ENCODE measurements around the gene MPPE1. TPM values are rescaled to one million over a fixed set of nuclear protein-coding genes. Genes with fewer than 3 reads are reported as not detected.

The MPPE1 gene
- total and polyA plus RNA-seq, 12 donors = 17.0 to 44.7 (median 31.2) TPM

DNA sequence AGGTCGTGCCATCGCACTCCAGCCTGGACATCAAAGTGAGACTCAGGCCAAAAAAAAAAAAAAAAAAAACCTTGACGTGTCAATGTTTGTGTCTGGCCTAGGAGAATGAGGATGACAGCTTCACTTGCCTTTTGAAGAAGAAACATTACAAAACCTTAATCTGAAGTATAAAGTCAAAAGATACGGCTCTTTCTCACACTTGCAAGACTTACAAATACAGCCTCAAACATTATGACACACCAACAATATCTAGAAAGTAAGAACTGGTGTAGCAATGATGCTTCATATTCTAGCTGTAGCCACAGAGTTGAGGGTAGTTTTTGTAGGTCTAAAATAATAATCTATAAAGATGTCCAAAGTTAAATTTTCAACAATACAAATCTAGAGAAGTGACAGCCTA lies 25.5 kb downstream of the MPPE1 start:
- Histone ChIP-seq H3K9me3 (replicated peaks in 1 of 3) (no peaks in the 10 kb centered on the region), H3K4me3 (no peak overlapping the region), H3K27me3 (no peaks in the 10 kb centered on the region), H3K4me1 (replicated peaks in 1 of 2) (no peaks in the 10 kb centered on the region), H3K36me3 (replicated peaks in 1 of 2) (peaks cover 0 to 31% of the 10 kb centered on the region in 2 donors), H3K27ac (no peak overlapping the region)
- 49 to 63% (median 55%) methylated on average over 4 of the region's 4 CpGs for WGBS, 4 donors
- intact Hi-C loops (cut with DNase I) = loop anchor here in 1 of 2 donors (10.0 kb wide), 1 partner anchor 228 kb away; no protein-coding TSS in a partner anchor
- no peak for DNase-seq
- TF ChIP-seq, protein P1, sequence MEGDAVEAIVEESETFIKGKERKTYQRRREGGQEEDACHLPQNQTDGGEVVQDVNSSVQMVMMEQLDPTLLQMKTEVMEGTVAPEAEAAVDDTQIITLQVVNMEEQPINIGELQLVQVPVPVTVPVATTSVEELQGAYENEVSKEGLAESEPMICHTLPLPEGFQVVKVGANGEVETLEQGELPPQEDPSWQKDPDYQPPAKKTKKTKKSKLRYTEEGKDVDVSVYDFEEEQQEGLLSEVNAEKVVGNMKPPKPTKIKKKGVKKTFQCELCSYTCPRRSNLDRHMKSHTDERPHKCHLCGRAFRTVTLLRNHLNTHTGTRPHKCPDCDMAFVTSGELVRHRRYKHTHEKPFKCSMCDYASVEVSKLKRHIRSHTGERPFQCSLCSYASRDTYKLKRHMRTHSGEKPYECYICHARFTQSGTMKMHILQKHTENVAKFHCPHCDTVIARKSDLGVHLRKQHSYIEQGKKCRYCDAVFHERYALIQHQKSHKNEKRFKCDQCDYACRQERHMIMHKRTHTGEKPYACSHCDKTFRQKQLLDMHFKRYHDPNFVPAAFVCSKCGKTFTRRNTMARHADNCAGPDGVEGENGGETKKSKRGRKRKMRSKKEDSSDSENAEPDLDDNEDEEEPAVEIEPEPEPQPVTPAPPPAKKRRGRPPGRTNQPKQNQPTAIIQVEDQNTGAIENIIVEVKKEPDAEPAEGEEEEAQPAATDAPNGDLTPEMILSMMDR (IDR thresholded peaks at IDR 0.05) = no peak
- TF ChIP-seq POLR2A (IDR thresholded peaks at IDR 0.05) = no peak

DNA sequence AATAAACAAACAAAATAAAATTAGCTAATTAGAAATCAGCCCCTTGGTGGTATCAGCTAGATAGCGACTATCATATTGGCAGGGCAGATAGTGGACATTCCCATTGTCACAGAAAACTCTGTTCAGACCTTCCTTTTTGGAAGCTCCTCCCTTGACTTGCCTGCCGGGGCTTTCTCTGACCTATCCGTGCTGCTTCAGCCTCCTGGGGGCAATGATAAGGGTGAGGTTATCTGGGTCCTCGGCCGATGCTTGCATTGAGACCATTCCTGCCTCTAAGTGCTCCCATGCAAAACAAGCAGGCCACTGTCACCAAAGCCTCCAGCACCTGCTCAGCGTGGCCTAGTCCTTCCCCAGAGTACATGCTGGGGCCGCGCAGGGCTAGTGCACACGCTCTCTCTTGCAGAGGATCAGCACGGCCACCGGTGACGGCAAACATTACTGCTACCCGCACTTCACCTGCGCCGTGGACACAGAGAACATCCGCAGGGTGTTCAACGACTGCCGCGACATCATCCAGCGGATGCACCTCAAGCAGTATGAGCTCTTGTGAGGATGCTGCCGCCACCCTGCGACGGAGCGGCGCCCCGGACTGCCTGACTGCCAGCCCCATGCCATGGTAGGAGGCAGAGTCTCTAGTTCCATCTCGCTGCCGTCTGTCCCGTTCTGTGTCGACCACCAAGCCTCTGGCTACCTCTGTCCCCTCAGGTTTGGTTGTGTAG lies 27.4 kb downstream of the MPPE1 start:
- Histone ChIP-seq H3K27ac (no peak overlapping the region), H3K36me3 (replicated peaks in 1 of 2) (peaks cover 0 to 15% of the 10 kb centered on the region in 2 donors), H3K4me1 (replicated peaks in 1 of 2) (no peaks in the 10 kb centered on the region), H3K27me3 (no peaks in the 10 kb centered on the region), H3K4me3 (no peak overlapping the region), H3K9me3 (replicated peaks in 1 of 3) (no peaks in the 10 kb centered on the region)
- WGBS, 4 donors = 93 to 96% (median 96%) methylated on average over 17 to 30 of the region's 30 CpGs
- TF ChIP-seq POLR2A (IDR thresholded peaks at IDR 0.05) = no peak
- TF ChIP-seq, protein P1 (IDR thresholded peaks at IDR 0.05) = no peak
- DNase-seq = no peak
- intact Hi-C loops (cut with DNase I) = loop anchor here in 1 of 2 donors (10.0 kb wide), 1 partner anchor 226 kb away; no protein-coding TSS in a partner anchor

DNA sequence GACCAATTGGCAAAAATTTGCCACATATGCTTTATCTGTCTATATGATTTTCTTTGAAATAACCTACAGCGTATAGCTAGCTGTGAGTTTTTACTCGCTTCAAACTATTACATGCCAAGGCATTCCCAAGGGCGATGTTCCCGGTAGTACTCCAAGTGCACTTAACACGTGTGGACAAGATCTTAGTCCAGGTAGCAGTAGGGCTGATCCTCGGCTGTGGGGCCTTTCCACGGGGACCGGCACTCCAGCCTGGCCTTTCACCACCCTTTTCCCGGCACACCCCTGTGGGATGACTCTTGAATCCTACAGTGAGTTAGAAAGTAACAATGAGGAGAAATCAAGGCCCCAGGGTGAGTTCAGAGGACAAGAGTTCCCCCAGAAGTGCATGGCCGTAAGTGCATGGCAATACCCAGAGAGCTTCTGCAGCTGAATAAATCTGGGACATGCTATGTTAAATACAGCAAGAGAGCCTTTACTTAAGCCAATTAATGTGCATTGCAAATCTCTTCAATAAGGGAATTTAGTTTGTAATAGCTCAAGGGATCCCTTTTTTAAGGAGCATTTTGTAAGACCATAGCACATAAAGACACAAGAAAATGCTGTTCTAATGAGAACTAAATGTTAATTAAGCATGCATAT lies 30.5 kb downstream of the MPPE1 start:
- H3K36me3 ChIP-seq (replicated peaks in 1 of 2) = no peaks in the 10 kb centered on the region
- H3K27me3 ChIP-seq = no peaks in the 10 kb centered on the region
- H3K4me3 ChIP-seq = no peak overlapping the region
- WGBS, 4 donors = 92 to 96% (median 94%) methylated on average over 10 of the region's 10 CpGs
- intact Hi-C loops (cut with DNase I) = loop anchor here in 1 of 2 donors (10.0 kb wide), 1 partner anchor 143 kb away; no protein-coding TSS in a partner anchor
- H3K4me1 ChIP-seq (replicated peaks in 1 of 2) = no peaks in the 10 kb centered on the region
- no peaks in the 10 kb centered on the region for H3K9me3 ChIP-seq (replicated peaks in 1 of 3)
- no peak for DNase-seq
- H3K27ac ChIP-seq = no peak overlapping the region
- no peak for TF ChIP-seq POLR2A (IDR thresholded peaks at IDR 0.05)
- TF ChIP-seq, protein P1 (IDR thresholded peaks at IDR 0.05) = no peak

DNA sequence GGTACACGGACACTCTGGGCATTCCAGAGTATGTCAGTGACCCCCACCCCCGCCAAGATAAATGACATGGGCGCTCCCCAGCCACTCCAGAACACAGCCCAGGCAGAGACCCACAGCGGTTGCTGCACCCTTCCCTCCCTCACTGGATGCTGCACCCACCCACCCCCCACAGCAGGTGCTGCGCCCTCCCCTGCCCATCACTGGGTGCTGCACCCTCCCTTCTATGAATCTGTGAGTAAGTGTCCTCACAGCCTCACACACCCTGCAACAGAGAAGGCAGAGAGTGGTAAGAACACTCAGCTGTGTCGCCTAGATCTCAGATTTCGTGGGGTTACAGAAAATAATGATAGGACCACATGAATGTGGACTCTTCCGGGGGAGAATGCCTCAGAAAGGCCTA lies 33.4 kb downstream of the MPPE1 start:
- no peak for DNase-seq
- Histone ChIP-seq H3K9me3 (replicated peaks in 1 of 3) (no peaks in the 10 kb centered on the region), H3K36me3 (replicated peaks in 1 of 2) (no peaks in the 10 kb centered on the region), H3K4me3 (no peak overlapping the region), H3K4me1 (replicated peaks in 1 of 2) (no peaks in the 10 kb centered on the region), H3K27me3 (no peaks in the 10 kb centered on the region), H3K27ac (no peak overlapping the region)
- TF ChIP-seq, protein P1 (IDR thresholded peaks at IDR 0.05) = no peak
- no peak for TF ChIP-seq POLR2A (IDR thresholded peaks at IDR 0.05)
- intact Hi-C loops (cut with DNase I) = loop anchor here in 1 of 2 donors (10.0 kb wide), 1 partner anchor 140 kb away; no protein-coding TSS in a partner anchor
- 81 to 88% (median 82%) methylated on average over 3 to 8 of the region's 8 CpGs for WGBS, 4 donors

All from adrenal gland (tissue), 12 donors.